ENCODE results near the gene PNLIP.

PNLIP gene

GRCh38 chr10:116574797-116575196, 29.1 kb downstream of the PNLIP start:
- H3K27me3 ChIP-seq (replicated peaks; ENCODE audit: control insufficient read depth, insufficient read depth, low read length): no peaks in the 10 kb centered on the region
- DNase-seq (ENCODE audit: extremely low read depth, insufficient read length): no peak
- TF ChIP-seq CTCF (IDR thresholded peaks at IDR 0.05; ENCODE audit: insufficient read depth, low read length, poor library complexity, severe bottlenecking): no peak
- no peaks in the 10 kb centered on the region for H3K36me3 ChIP-seq (ENCODE audit: control insufficient read depth, insufficient read depth, low read length)
- H3K4me3 ChIP-seq (replicated peaks; ENCODE audit: low read depth, low read length): no peak overlapping the region

GRCh38 chr10:116587878-116588591, 42.3 kb downstream of the PNLIP start:
- TF ChIP-seq CTCF (IDR thresholded peaks at IDR 0.05; ENCODE audit: insufficient read depth, low read length, poor library complexity, severe bottlenecking): no peak
- H3K36me3 ChIP-seq (ENCODE audit: control insufficient read depth, insufficient read depth, low read length): no peaks in the 10 kb centered on the region
- DNase-seq (ENCODE audit: extremely low read depth, insufficient read length): no peak
- no peaks in the 10 kb centered on the region; the same call in 1 of the 2 replicates for H3K27me3 ChIP-seq (replicated peaks; ENCODE audit: control insufficient read depth, insufficient read depth, low read length)
- no peak overlapping the region for H3K4me3 ChIP-seq (replicated peaks; ENCODE audit: low read depth, low read length)

- TF ChIP-seq CTCF (IDR thresholded peaks at IDR 0.05; ENCODE audit: insufficient read depth, low read length, poor library complexity, severe bottlenecking): no peak
- no peaks in the 10 kb centered on the region; the same call in 1 of the 2 replicates for H3K27me3 ChIP-seq (replicated peaks; ENCODE audit: control insufficient read depth, insufficient read depth, low read length)
- H3K36me3 ChIP-seq (ENCODE audit: control insufficient read depth, insufficient read depth, low read length): no peaks in the 10 kb centered on the region
- H3K4me3 ChIP-seq (replicated peaks; ENCODE audit: low read depth, low read length): no peak overlapping the region
- no peak for DNase-seq (ENCODE audit: extremely low read depth, insufficient read length)
These were observed 43.3 kb downstream of the PNLIP start for GRCh38 chr10:116588995-116589394.

GRCh38 chr10:116589926-116590325, 44.2 kb downstream of the PNLIP start:
- no peaks in the 10 kb centered on the region; the same call in 1 of the 2 replicates for H3K27me3 ChIP-seq (replicated peaks; ENCODE audit: control insufficient read depth, insufficient read depth, low read length)
- H3K36me3 ChIP-seq (ENCODE audit: control insufficient read depth, insufficient read depth, low read length): no peaks in the 10 kb centered on the region
- TF ChIP-seq CTCF (IDR thresholded peaks at IDR 0.05; ENCODE audit: insufficient read depth, low read length, poor library complexity, severe bottlenecking): no peak
- H3K4me3 ChIP-seq (replicated peaks; ENCODE audit: low read depth, low read length): no peak overlapping the region
- no peak for DNase-seq (ENCODE audit: extremely low read depth, insufficient read length)

- Histone ChIP-seq H3K4me3 (replicated peaks; ENCODE audit: low read depth, low read length) (no peak within 1 kb of the TSS), H3K27me3 (replicated peaks; ENCODE audit: control insufficient read depth, insufficient read depth, low read length) (no peaks in the 10 kb centered on the region; the same call in 1 of the 2 replicates), H3K36me3 (ENCODE audit: control insufficient read depth, insufficient read depth, low read length) (no peaks in the 10 kb centered on the region)
- no peak for DNase-seq (ENCODE audit: extremely low read depth, insufficient read length)
- TF ChIP-seq CTCF (IDR thresholded peaks at IDR 0.05; ENCODE audit: insufficient read depth, low read length, poor library complexity, severe bottlenecking): no peak
These were observed 45.1 kb downstream of the PNLIP start, which contains the start of gene PNLIPRP1 for GRCh38 chr10:116590590-116591444. PNLIPRP1 (plus strand) TSS chr10:116590959; CDS start chr10:116591130, 171 bp downstream.

All from GM06990 (cell line).